PFSK-1 (cell line): ENCODE data around the gene SRMS.

ENCODE experiments used
- FOXP2 ChIP-seq: optimal IDR thresholded peaks from 2 replicates; pipeline ENCODE3; 2011; ENCODE audit warnings: borderline replicate concordance, control low read depth, inconsistent platforms; ENCODE audit not compliant: insufficient read depth; ENCODE audit errors: extremely low read length, extremely low read depth
- POLR2AphosphoS5 ChIP-seq: IDR thresholded peaks from 2 replicates; pipeline ENCODE4 v1.6.1; 2012; ENCODE audit warnings: low read depth, mild to moderate bottlenecking, control low read depth, low read length, moderate library complexity
- REST ChIP-seq, 2 experiments: IDR thresholded peaks; 2 replicates each; pipeline versions ENCODE4 v1.6.1 to v1.8.0; 2011 to 2012; ENCODE audit warnings: low read depth in 2 of 2, low read length in 2 of 2, control low read depth in 1 of 2, inconsistent platforms in 1 of 2, mild to moderate bottlenecking in 1 of 2, moderate library complexity in 1 of 2; ENCODE audit not compliant: insufficient read depth in 1 of 2
- SIN3A ChIP-seq: IDR thresholded peaks from 2 replicates; pipeline ENCODE4 v1.6.1; 2012; ENCODE audit warnings: mild to moderate bottlenecking, low read length, moderate library complexity, borderline replicate concordance; ENCODE audit not compliant: insufficient read depth
- TAF1 ChIP-seq: IDR thresholded peaks from 2 replicates; pipeline ENCODE4 v1.6.1; 2012; ENCODE audit warnings: low read length, control low read depth, borderline replicate concordance; ENCODE audit not compliant: insufficient read depth

SRMS gene

GRCh38 chr20:63567136-63567385 is 19.5 kb upstream of the SRMS start:
- TF ChIP-seq TAF1 = no peak
- no peak for TF ChIP-seq REST (IDR thresholded peaks at IDR 0.05; ENCODE audit: insufficient read depth in 1 of 2, low read depth in 2 of 2, low read length in 2 of 2)
- TF ChIP-seq SIN3A = no peak
- TF ChIP-seq POLR2AphosphoS5 = no peak
- no peak for TF ChIP-seq FOXP2

GRCh38 chr20:63566395-63567135 is 19.0 kb upstream of the SRMS start:
- TF ChIP-seq POLR2AphosphoS5 = no peak
- no peak for TF ChIP-seq FOXP2
- no peak for TF ChIP-seq TAF1
- no peak for TF ChIP-seq REST (IDR thresholded peaks at IDR 0.05; ENCODE audit: insufficient read depth in 1 of 2, low read depth in 2 of 2, low read length in 2 of 2)
- TF ChIP-seq SIN3A = no peak

GRCh38 chr20:63565699-63566335 is 18.3 kb upstream of the SRMS start:
- TF ChIP-seq REST (IDR thresholded peaks at IDR 0.05; ENCODE audit: insufficient read depth in 1 of 2, low read depth in 2 of 2, low read length in 2 of 2) = no peak
- no peak for TF ChIP-seq POLR2AphosphoS5
- TF ChIP-seq SIN3A = no peak
- TF ChIP-seq TAF1 = no peak
- no peak for TF ChIP-seq FOXP2

- TF ChIP-seq TAF1 (no peak), SIN3A (no peak), POLR2AphosphoS5 (no peak), FOXP2 (no peak), REST (IDR thresholded peaks at IDR 0.05; ENCODE audit: insufficient read depth in 1 of 2, low read depth in 2 of 2, low read length in 2 of 2) (no peak)
These were observed 17.6 kb upstream of the SRMS start for GRCh38 chr20:63565021-63565698.
